Osteocyte (in vitro differentiated cells): ENCODE measurements around the gene HIPK2. TPM values are rescaled to one million over a fixed set of nuclear protein-coding genes. Genes with fewer than 3 reads are reported as not detected.

Source experiments
- DNase-seq: peaks from one replicate; pipeline ENCODE4 v3.0.0; 2021; ENCODE audit warnings: mixed read lengths; ENCODE audit not compliant: unreplicated experiment; ENCODE audit errors: extremely low spot score
- H3K27ac Mint-ChIP-seq: one replicate; pipeline ENCODE4 v1.8.0; 2021; ENCODE audit warnings: mild to moderate bottlenecking, mixed read lengths; ENCODE audit not compliant: unreplicated experiment
- H3K27me3 Mint-ChIP-seq: one replicate; pipeline ENCODE4 v1.8.0; 2021; ENCODE audit warnings: mixed read lengths; ENCODE audit not compliant: unreplicated experiment
- H3K36me3 Mint-ChIP-seq: one replicate; pipeline ENCODE4 v1.8.0; 2021; ENCODE audit warnings: mixed read lengths; ENCODE audit not compliant: unreplicated experiment
- H3K4me1 Mint-ChIP-seq: one replicate; pipeline ENCODE4 v1.8.0; 2021; ENCODE audit warnings: mixed read lengths; ENCODE audit not compliant: unreplicated experiment
- H3K4me3 Mint-ChIP-seq: one replicate; pipeline ENCODE4 v1.8.0; 2021; ENCODE audit warnings: mild to moderate bottlenecking, moderate library complexity, mixed read lengths; ENCODE audit not compliant: unreplicated experiment
- H3K9me3 Mint-ChIP-seq: one replicate; pipeline ENCODE4 v1.8.0; 2021; ENCODE audit warnings: mixed read lengths; ENCODE audit not compliant: unreplicated experiment
- total RNA-seq: library from RNA; stranded (reverse); gene quantifications from 2 replicates; pipeline ENCODE4 v1.2.1, GENCODE V29; 2021
- TF ChIP-seq, protein P1 (sequence below): fragments of 200-600 bp; sonication (generic); IDR thresholded peaks from 2 replicates; pipeline ENCODE4 v1.5.0; 2021; ENCODE audit warnings: antibody characterized with exemption, mild to moderate bottlenecking, moderate library complexity

The HIPK2 gene
- total RNA-seq, 1 donor from 2014 or later: 90.8 TPM

DNA sequence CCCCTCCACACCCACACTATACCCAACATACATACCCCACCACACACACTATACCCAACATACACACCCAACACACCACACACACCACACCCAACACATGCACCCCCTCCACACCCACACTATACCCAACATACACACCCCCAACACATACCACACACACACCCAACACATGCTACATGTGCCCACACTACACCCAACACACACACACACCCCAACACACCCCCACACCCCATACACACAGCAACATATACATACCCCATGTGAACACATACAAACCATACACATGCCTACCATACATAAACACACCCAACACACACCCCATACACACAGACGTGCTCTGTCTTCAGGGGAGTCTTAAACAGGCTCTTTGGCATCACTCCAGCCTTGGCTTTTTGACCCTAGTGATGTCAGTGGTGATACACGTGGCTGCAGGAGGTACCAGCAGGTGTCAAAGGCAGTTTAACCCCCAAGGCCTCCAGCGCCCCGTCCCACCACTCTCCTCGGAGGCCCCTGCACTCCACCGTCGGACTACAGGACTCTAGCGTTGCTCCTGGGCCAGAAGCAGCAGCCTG lies 73.4 kb downstream of the HIPK2 start:
- TF ChIP-seq, protein P1, sequence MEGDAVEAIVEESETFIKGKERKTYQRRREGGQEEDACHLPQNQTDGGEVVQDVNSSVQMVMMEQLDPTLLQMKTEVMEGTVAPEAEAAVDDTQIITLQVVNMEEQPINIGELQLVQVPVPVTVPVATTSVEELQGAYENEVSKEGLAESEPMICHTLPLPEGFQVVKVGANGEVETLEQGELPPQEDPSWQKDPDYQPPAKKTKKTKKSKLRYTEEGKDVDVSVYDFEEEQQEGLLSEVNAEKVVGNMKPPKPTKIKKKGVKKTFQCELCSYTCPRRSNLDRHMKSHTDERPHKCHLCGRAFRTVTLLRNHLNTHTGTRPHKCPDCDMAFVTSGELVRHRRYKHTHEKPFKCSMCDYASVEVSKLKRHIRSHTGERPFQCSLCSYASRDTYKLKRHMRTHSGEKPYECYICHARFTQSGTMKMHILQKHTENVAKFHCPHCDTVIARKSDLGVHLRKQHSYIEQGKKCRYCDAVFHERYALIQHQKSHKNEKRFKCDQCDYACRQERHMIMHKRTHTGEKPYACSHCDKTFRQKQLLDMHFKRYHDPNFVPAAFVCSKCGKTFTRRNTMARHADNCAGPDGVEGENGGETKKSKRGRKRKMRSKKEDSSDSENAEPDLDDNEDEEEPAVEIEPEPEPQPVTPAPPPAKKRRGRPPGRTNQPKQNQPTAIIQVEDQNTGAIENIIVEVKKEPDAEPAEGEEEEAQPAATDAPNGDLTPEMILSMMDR: no peak
- no peak for DNase-seq

DNA sequence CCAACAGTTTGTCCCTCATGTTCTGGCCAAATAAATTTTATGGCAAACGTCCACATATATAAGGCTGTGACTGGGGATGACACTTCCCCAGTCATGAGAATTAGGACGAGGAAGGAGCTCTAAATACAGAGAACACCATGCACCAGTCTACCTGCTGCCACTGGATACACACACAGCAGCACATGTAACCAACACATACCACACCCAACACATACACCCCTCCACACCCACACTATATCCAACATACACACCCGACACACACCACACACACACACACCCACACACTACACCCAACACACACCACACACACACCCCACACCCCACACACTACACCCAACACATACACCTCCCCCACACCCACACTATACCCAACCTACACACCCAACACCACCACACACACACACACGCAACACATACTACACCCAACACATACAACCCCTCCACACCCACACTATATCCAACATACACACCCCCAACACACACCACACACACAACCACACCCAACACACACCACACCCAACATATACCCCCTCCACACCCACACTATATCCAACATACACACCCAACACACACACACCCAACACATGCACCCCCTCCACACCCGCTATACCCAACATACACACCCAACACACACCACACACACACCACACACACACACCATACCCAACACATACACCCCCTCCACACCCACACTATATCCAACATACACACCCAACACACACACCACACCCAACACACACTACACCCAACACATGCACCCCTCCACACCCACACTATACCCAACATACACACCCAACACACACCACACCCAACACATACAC lies 74.1 kb downstream of the HIPK2 start:
- H3K9me3 Mint-ChIP-seq: no peaks in the 10 kb centered on the region
- no peak overlapping the region for H3K4me3 Mint-ChIP-seq
- no peaks in the 10 kb centered on the region for H3K27me3 Mint-ChIP-seq
- H3K27ac Mint-ChIP-seq: peak overlapping the region; percentile 81
- H3K4me1 Mint-ChIP-seq: peaks cover 35% of the 10 kb centered on the region
- DNase-seq: no peak
- TF ChIP-seq, protein P1: no peak
- H3K36me3 Mint-ChIP-seq: peaks cover 26% of the 10 kb centered on the region

More for the DNA sequence above, 73.4 kb downstream of the HIPK2 start:
- Mint-ChIP-seq H3K9me3 (no peaks in the 10 kb centered on the region), H3K36me3 (peaks cover 26% of the 10 kb centered on the region), H3K4me3 (no peak overlapping the region), H3K27ac (no peak overlapping the region), H3K4me1 (peaks cover 40% of the 10 kb centered on the region), H3K27me3 (no peaks in the 10 kb centered on the region)

DNA sequence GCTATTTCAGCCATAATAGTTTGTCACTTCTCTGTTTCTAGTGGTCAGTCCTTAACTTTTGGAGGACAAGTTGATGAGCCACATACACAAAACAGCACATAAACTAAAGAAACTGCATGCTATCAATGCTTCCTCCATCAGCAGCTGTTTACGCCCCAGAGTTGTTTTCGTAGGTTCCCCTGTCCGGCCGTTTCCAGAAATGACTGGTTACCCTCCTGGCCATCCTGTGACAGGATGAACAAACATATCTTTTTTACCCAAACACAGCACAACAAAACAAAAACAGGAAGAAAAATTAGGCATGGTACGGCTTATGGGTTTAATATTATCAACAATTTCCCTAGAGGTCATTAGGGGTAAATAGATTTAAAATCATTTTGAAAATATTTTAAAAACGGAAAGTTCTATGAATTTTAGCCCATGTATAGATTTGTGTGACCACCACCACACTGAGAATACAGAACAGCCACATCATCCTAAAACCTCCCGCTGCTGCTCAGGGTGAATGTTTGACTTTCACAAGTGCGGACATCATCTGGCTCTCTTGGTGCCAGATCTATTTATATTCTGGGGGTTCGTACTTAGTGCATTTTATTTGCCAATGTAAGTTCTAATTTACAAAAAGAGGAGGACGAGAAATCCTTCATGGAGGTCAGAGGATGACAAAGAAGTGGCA lies 74.8 kb downstream of the HIPK2 start:
- H3K9me3 Mint-ChIP-seq: no peaks in the 10 kb centered on the region
- H3K36me3 Mint-ChIP-seq: peaks cover 25% of the 10 kb centered on the region
- no peak for DNase-seq
- TF ChIP-seq, protein P1: no peak
- no peaks in the 10 kb centered on the region for H3K27me3 Mint-ChIP-seq
- H3K4me1 Mint-ChIP-seq: peaks cover 35% of the 10 kb centered on the region
- no peak overlapping the region for H3K4me3 Mint-ChIP-seq
- H3K27ac Mint-ChIP-seq: peak overlapping the region; percentile 81

DNA sequence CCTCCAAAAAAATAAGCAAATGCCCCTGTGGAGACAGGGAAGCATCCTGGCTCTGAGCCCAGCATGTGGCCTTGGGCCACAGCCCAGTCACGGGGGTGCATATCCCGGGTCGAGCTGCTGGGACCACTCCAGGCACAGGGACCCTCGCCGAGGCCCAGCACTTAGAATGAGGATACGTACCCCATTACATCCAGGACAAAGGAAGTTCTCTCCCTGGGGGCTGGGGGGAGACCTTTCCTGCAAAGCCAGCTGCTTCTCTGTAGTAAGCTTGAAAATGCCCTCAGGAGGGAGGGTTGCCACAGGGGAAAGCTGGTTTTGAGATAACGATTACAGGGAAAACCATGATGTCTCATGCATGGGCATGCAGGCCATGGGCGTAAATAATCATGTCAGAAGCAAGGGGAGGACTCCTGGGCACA lies 75.5 kb downstream of the HIPK2 start:
- Mint-ChIP-seq H3K4me1 (peaks cover 35% of the 10 kb centered on the region), H3K27me3 (no peaks in the 10 kb centered on the region), H3K36me3 (peaks cover 19% of the 10 kb centered on the region), H3K27ac (peak overlapping the region; percentile 81), H3K4me3 (no peak overlapping the region), H3K9me3 (no peaks in the 10 kb centered on the region)
- no peak for DNase-seq
- TF ChIP-seq, protein P1: no peak

DNA sequence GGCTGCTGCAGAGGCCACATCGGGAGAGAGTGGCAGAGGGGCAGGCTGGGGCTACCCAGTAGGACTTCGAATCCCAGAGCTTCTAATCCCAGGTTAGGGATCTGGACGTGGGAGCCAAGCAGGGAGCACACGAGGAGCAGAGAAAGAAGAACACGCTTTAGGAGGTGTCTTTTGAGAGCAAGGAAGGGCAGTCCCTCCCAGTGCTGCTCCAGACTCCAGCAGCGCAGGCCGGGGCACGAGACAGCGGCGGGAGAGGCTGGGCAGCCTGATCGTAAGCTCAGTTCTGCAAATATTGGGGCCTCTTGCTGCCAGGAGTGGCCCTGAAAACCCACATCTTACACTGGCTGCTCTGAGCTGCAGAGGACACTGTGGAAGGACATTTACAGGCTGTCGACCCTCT lies 75.9 kb downstream of the HIPK2 start:
- H3K27me3 Mint-ChIP-seq: no peaks in the 10 kb centered on the region
- peaks cover 17% of the 10 kb centered on the region for H3K36me3 Mint-ChIP-seq
- DNase-seq: no peak
- peaks cover 36% of the 10 kb centered on the region for H3K4me1 Mint-ChIP-seq
- H3K27ac Mint-ChIP-seq: peak overlapping the region; percentile 44
- H3K4me3 Mint-ChIP-seq: no peak overlapping the region
- no peaks in the 10 kb centered on the region for H3K9me3 Mint-ChIP-seq
- TF ChIP-seq, protein P1: no peak
